ACC112 (cell line): Measurements from ENCODE around the gene MTRF1L.

Source experiments
- H2AFZ ChIP-seq: fragments of 200-600 bp; sonication (generic); one replicate; pipeline ENCODE4 v1.6.0; 2017; ENCODE audit warnings: antibody characterized with exemption, low read length; ENCODE audit not compliant: unreplicated experiment
- H3K27ac ChIP-seq: fragments of 200-600 bp; sonication (generic); 2 replicates; pipeline ENCODE4 v1.5.1; 2014; ENCODE audit warnings: low read depth, mild to moderate bottlenecking, antibody characterized with exemption, low read length, moderate library complexity
- H3K27me3 ChIP-seq: fragments of 200-600 bp; sonication (generic); 2 replicates; pipeline ENCODE4 v1.6.1; 2014; ENCODE audit warnings: mild to moderate bottlenecking, antibody characterized with exemption, low read length, moderate library complexity, mixed read lengths; ENCODE audit not compliant: insufficient read depth
- H3K36me3 ChIP-seq: fragments of 200-600 bp; sonication (generic); 2 replicates; pipeline ENCODE4 v1.6.1; 2016; ENCODE audit warnings: mild to moderate bottlenecking, antibody characterized with exemption, low read length, moderate library complexity, mixed read lengths; ENCODE audit not compliant: insufficient read depth
- H3K4me1 ChIP-seq: fragments of 200-600 bp; sonication (generic); one replicate; pipeline ENCODE4 v1.6.1; 2016; ENCODE audit warnings: low read length, mixed read lengths; ENCODE audit not compliant: insufficient read depth, unreplicated experiment, control insufficient read depth
- H3K4me3 ChIP-seq: fragments of 200-600 bp; sonication (generic); 2 replicates; pipeline ENCODE4 v1.5.1; 2014; ENCODE audit warnings: mild to moderate bottlenecking, low read depth, low read length
- H3K79me2 ChIP-seq: fragments of 200-600 bp; sonication (generic); one replicate; pipeline ENCODE4 v1.6.0; 2016; ENCODE audit warnings: low read length; ENCODE audit not compliant: control insufficient read depth, unreplicated experiment, insufficient read depth

MTRF1L gene

GRCh38 chr6:153031335-153031955 lies 28.9 kb upstream of the MTRF1L start:
- Histone ChIP-seq H3K36me3 (no peaks in the 10 kb centered on the region), H3K4me1 (peaks cover 16% of the 10 kb centered on the region), H2AFZ (no peak overlapping the region), H3K79me2 (no peaks in the 10 kb centered on the region), H3K4me3 (no peak overlapping the region), H3K27me3 (no peaks in the 10 kb centered on the region), H3K27ac (peak overlapping the region; percentile 54)

DNA sequence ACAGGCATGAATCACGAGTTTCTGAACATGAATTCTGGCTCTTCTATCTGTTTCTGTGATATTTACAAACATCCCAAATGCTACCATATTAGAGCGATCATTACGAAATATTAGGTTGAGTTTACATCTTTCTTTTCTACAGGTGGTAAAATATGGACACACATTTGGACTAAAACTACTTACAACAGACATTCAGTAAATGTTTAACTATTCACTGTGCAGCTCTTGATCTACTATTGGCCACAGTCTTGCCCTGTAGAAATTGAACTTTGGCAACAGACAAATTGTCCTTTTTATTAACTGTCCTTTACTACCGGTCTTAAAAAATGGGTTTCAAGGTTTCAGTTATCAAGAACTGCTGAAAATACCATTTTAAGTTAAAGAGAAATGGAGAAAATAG lies 26.5 kb upstream of the MTRF1L start:
- no peak overlapping the region for H3K4me3 ChIP-seq
- H3K79me2 ChIP-seq, result no peaks in the 10 kb centered on the region
- no peak overlapping the region for H2AFZ ChIP-seq

GRCh38 chr6:153028286-153028685 lies 25.8 kb upstream of the MTRF1L start:
- Histone ChIP-seq H2AFZ (no peak overlapping the region), H3K27ac (no peak overlapping the region), H3K36me3 (no peaks in the 10 kb centered on the region), H3K4me3 (no peak overlapping the region), H3K4me1 (peaks cover 16% of the 10 kb centered on the region), H3K27me3 (no peaks in the 10 kb centered on the region), H3K79me2 (no peaks in the 10 kb centered on the region)

More for the DNA sequence above, 26.5 kb upstream of the MTRF1L start:
- peaks cover 16% of the 10 kb centered on the region for H3K4me1 ChIP-seq
- H3K27me3 ChIP-seq, result no peaks in the 10 kb centered on the region
- no peaks in the 10 kb centered on the region for H3K36me3 ChIP-seq
- H3K27ac ChIP-seq, result no peak overlapping the region

- peaks cover 15% of the 10 kb centered on the region for H3K4me1 ChIP-seq
- no peaks in the 10 kb centered on the region for H3K27me3 ChIP-seq
- no peaks in the 10 kb centered on the region for H3K79me2 ChIP-seq
- no peak overlapping the region for H3K27ac ChIP-seq
- no peak overlapping the region for H3K4me3 ChIP-seq
- H3K36me3 ChIP-seq, result no peaks in the 10 kb centered on the region
- H2AFZ ChIP-seq, result no peak overlapping the region
Observed at GRCh38 chr6:153027480-153027879, 25.0 kb upstream of the MTRF1L start.

DNA sequence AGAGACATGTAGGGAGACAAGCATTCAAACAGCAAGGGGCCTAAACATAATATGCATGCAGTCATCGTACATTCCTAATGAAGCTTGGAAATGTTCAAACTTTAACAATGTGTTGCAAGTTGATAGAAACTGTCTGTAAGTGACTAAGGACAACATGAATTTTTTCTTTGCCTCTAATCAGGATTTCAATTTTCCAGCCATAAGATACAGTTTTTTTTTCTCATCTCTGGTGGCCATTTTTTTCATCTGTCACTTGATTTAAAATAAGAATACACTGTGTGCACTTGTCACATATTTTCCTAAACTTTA lies 22.2 kb upstream of the MTRF1L start:
- Histone ChIP-seq H3K4me3 (no peak overlapping the region), H3K27me3 (no peaks in the 10 kb centered on the region), H3K27ac (no peak overlapping the region), H3K79me2 (no peaks in the 10 kb centered on the region), H3K4me1 (no peaks in the 10 kb centered on the region), H3K36me3 (peaks cover under 1% of the 10 kb centered on the region; the same call in 1 of the 2 replicates), H2AFZ (no peak overlapping the region)

GRCh38 chr6:153023977-153024708 lies 21.6 kb upstream of the MTRF1L start:
- Histone ChIP-seq H3K27ac (no peak overlapping the region), H3K79me2 (no peaks in the 10 kb centered on the region), H3K4me1 (no peaks in the 10 kb centered on the region), H3K36me3 (peaks cover 6% of the 10 kb centered on the region; the same call in 1 of the 2 replicates), H3K4me3 (no peak overlapping the region), H3K27me3 (no peaks in the 10 kb centered on the region), H2AFZ (no peak overlapping the region)

GRCh38 chr6:153018355-153018754 lies 15.8 kb upstream of the MTRF1L start:
- H3K27me3 ChIP-seq, result no peaks in the 10 kb centered on the region

GRCh38 chr6:153016846-153017245 lies 14.3 kb upstream of the MTRF1L start:
- Histone ChIP-seq H3K79me2 (no peaks in the 10 kb centered on the region), H3K4me3 (no peak overlapping the region), H2AFZ (no peak overlapping the region), H3K36me3 (peaks cover 11% of the 10 kb centered on the region), H3K27me3 (no peaks in the 10 kb centered on the region), H3K27ac (no peak overlapping the region), H3K4me1 (no peaks in the 10 kb centered on the region)

More at GRCh38 chr6:153018355-153018754, 15.8 kb upstream of the MTRF1L start:
- peaks cover 11% of the 10 kb centered on the region for H3K36me3 ChIP-seq
- H3K79me2 ChIP-seq, result no peaks in the 10 kb centered on the region
- H3K4me1 ChIP-seq, result no peaks in the 10 kb centered on the region
- no peak overlapping the region for H3K27ac ChIP-seq
- H2AFZ ChIP-seq, result no peak overlapping the region
- H3K4me3 ChIP-seq, result no peak overlapping the region

DNA sequence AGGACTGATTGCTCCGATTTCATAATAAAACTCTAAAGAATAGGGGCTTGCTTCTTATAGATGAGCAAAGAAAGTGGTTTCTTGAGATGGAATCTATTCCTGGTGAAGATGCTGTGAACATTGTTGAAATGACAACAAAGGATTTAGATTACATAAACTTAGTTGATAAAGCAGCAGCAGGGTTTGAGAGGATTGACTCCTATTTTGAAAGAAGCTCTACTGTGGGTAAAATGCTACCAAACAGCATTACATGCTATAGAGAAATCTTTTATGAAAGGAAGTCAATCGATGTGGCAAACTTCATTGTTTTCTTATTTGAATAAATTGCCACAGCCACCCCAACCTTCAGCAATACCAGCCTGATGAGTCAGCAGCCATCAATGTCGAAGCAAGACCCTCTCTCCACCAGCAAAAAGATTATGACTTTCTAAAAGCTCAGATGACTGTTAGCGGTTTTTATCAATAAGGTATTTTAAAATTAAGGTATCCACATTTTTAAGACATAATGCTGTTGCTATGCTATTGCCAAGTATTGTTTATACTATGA lies 12.7 kb upstream of the MTRF1L start:
- no peaks in the 10 kb centered on the region for H3K79me2 ChIP-seq
- H3K27me3 ChIP-seq, result no peaks in the 10 kb centered on the region
- H3K27ac ChIP-seq, result no peak overlapping the region
- no peak overlapping the region for H2AFZ ChIP-seq
- no peaks in the 10 kb centered on the region for H3K4me1 ChIP-seq
- peaks cover 13% of the 10 kb centered on the region for H3K36me3 ChIP-seq
- H3K4me3 ChIP-seq, result no peak overlapping the region

DNA sequence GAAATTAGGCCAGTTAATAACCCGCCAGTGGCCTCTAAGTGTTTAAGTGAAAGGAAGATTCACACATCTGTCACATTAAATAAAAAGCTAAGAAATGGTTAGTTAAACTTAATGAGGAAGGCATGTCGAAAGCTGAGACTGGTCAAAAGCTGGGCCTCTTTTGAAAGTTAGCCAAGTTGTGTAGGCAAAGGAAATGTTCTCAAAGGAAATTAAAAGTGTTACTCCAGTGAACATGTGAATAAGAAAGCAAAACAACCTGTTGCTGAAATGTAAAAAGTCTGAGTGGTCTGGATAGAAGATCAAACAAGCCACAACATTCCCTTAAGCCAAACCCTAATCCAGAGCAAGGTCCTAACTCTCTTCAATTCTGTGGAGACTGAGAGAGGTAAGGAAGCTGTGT lies 10.9 kb upstream of the MTRF1L start:
- no peaks in the 10 kb centered on the region for H3K79me2 ChIP-seq
- no peaks in the 10 kb centered on the region for H3K27me3 ChIP-seq
- no peak overlapping the region for H2AFZ ChIP-seq
- peaks cover 5% of the 10 kb centered on the region; the same call in 1 of the 2 replicates for H3K36me3 ChIP-seq
- no peak overlapping the region for H3K4me3 ChIP-seq
- no peaks in the 10 kb centered on the region for H3K4me1 ChIP-seq
- no peak overlapping the region for H3K27ac ChIP-seq

GRCh38 chr6:153012856-153013255 lies 10.3 kb upstream of the MTRF1L start:
- Histone ChIP-seq H3K27me3 (no peaks in the 10 kb centered on the region), H2AFZ (no peak overlapping the region), H3K27ac (no peak overlapping the region), H3K36me3 (0 out of 2 replicates have a peak, but pooled peaks cover 3% of the 10 kb centered on the region), H3K4me3 (no peak overlapping the region), H3K79me2 (no peaks in the 10 kb centered on the region), H3K4me1 (no peaks in the 10 kb centered on the region)
